Activated T-helper 1 cell treated with anti-CD3 and anti-CD28 coated beads, Interleukin-12 subunit alpha, Interleukin-12 subunit beta, Interleukin-2, Interleukin-4 antibody, amounts not matched to agents 30 ng/mL and 10 ng/mL and 1 ng/mL, durations not matched to agents 14 hours and 24 hours and 36 hours (primary cell): ENCODE measurements around the gene TEX51. TPM values are rescaled to one million over a fixed set of nuclear protein-coding genes. Genes with fewer than 3 reads are reported as not detected.

Experiments used
- DNase-seq: peaks from one replicate; pipeline ENCODE4 v3.0.0; 2021; ENCODE audit warnings: low spot score
- H3K27ac Mint-ChIP-seq: one replicate; pipeline ENCODE4 v1.8.0; 2021; ENCODE audit warnings: mild to moderate bottlenecking, mixed read lengths
- H3K27me3 Mint-ChIP-seq: one replicate; pipeline ENCODE4 v1.8.0; 2022; ENCODE audit warnings: mild to moderate bottlenecking, moderate library complexity, mixed read lengths; ENCODE audit not compliant: insufficient read depth
- H3K36me3 Mint-ChIP-seq: one replicate; pipeline ENCODE4 v1.8.0; 2021; ENCODE audit warnings: low read depth, mixed read lengths
- H3K4me1 Mint-ChIP-seq: one replicate; pipeline ENCODE4 v1.8.0; 2021; ENCODE audit warnings: low read depth, mixed read lengths
- H3K4me3 Mint-ChIP-seq: one replicate; pipeline ENCODE4 v1.8.0; 2021; ENCODE audit warnings: mild to moderate bottlenecking, moderate library complexity, mixed read lengths
- H3K9me3 Mint-ChIP-seq: one replicate; pipeline ENCODE4 v1.8.0; 2021; ENCODE audit warnings: mixed read lengths
- intact Hi-C: fragments of 100-400 bp; cut with micrococcal nuclease; formaldehyde crosslinking; loops from one replicate; pipeline ENCODE4 v1.15.1; 2024
- total RNA-seq: library from RNA; stranded (reverse); gene quantifications from 2 replicates; pipeline ENCODE4 v1.2.3, GENCODE V29; 2022

Gene TEX51
- total RNA-seq, 1 donor from 2014 or later: not detected

DNA sequence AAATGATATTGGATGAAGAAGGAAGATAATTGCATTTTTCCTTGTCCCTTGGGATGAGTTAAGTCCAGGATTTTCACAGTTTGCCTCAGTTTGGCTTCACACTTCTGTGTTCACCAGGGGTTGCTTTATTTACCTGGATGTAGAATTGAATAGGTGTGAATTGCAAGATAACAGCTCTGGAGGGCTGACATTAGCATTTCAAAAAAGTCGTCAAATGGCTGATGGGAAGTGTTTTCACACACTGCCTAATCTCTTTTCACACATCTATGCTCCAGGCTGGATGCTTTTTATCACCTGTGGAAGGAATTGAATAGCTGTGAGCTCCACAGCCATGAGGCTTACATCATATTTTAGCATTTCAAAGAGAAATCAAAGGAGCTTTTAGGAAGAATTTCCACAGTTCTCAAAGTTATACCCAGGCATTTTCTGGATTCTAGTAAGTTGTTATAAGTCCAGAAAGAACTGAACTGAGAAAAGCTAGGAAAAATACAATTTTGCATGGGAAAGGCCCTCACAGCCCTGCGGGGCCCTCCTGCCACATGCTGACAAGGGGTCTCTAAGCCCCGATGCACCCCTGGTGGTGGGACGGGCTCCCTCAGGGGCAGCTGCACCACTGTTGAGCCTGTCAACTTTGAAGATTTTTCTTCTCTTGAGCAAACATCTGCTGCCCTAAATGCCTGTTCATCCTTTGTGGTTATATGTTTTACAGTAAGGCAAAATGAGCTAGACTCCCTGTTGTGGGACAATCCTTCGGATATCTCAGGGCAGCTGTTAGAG is 43.9 kb downstream of the TEX51 start:
- H3K4me3 Mint-ChIP-seq: no peak overlapping the region
- peaks cover 6% of the 10 kb centered on the region for H3K9me3 Mint-ChIP-seq
- intact Hi-C loops: no loop called here
- no peak overlapping the region for H3K27ac Mint-ChIP-seq
- H3K27me3 Mint-ChIP-seq: peaks cover 6% of the 10 kb centered on the region
- no peaks in the 10 kb centered on the region for H3K4me1 Mint-ChIP-seq
- H3K36me3 Mint-ChIP-seq: no peaks in the 10 kb centered on the region
- DNase-seq: no peak

DNA sequence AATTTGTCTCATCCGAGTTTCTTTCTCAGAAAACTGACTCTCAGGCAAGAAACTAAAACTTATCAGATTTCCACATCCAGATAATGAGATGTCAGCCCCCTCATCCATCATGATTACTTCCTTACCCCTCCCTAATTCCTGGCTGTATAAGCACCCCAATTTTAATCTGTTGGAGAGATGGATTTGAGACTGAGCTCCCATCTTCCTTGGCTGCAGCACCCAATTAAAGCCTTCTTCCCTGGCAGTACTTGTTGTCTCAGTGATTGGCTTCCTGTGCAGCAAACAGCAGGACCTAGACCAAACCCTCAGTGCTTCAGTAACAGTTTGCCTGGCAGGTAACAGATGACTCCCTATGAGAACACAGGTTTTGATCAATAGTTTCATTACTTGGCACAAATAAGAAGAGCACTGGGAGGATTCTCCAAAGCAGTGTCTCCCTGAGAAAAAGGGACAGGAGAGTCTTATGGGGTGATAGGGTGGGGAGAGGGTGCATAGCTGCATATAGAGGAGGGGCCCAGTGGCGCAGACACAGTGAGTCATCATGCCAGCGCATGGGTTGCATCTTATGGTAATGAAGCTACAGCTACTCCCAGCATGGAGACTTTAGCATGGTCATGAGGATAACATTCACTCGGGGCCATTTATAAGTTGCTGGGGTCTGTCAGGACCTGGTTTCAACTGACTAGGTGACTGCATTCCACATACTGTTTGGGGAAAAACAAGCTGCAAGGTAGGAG is 45.1 kb downstream of the TEX51 start:
- intact Hi-C loops: no loop called here
- Mint-ChIP-seq H3K36me3 (no peaks in the 10 kb centered on the region), H3K27ac (no peak overlapping the region), H3K4me3 (no peak overlapping the region), H3K9me3 (peaks cover 6% of the 10 kb centered on the region), H3K27me3 (peaks cover 6% of the 10 kb centered on the region), H3K4me1 (no peaks in the 10 kb centered on the region)
- no peak for DNase-seq

DNA sequence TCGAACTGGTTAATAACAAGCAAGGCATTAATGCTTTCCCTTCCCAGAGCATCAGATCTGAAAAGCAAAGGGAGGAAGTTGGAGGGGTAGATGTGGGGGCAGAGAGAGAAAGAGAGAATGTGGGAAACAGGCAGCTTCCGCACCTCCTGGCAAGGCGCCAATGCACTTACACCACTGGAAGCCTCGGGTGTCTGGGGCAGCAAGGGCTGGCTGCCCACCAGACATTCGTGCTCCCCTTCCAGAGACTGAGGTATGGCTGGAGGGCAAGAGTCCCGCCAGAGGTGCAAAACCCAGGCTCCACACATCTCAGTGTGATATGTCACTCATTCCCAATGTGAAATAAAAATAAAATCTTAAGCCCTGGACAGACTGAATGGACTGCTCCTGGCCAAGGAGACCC is 46.4 kb downstream of the TEX51 start:
- Mint-ChIP-seq H3K36me3 (no peaks in the 10 kb centered on the region), H3K27ac (no peak overlapping the region), H3K4me3 (no peak overlapping the region), H3K4me1 (no peaks in the 10 kb centered on the region), H3K27me3 (peaks cover 8% of the 10 kb centered on the region), H3K9me3 (peaks cover 6% of the 10 kb centered on the region)
- DNase-seq: no peak
- intact Hi-C loops: no loop called here

DNA sequence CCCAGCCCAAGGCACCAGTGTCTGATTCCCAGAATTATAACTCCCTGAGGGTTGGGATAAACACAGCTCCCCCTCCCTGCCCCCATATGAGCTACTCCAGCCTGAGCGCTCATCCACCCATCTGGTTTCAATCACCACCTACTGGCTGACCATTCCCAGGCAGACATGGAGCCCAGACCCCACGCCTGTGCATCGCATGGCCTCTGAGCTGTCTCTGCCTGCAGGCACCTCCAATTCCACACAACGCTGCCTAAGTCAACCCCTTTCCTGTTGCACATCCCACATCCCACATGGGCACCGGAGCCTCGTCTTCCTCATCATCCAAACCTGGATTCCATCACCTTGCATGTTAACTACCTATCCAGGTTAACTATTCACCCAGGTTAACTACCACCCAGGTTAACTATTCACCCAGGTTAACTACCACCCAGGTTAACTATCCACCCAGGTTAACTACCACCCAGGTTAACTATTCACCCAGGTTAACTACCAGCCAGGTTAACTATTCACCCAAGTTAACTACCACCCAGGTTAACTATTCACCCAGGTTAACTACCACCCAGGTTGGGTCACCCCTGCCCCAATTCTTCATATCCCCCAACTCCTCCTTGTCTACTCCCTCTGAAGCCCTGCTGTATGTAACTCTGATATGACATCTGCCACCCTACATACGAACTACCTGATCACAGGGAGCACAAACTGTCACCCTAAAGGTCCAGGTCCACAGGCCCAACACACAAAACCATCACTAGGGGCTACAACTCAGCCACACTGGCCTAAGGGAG is 47.8 kb downstream of the TEX51 start:
- Mint-ChIP-seq H3K27ac (no peak overlapping the region), H3K4me1 (no peaks in the 10 kb centered on the region)
- intact Hi-C loops: no loop called here

DNA sequence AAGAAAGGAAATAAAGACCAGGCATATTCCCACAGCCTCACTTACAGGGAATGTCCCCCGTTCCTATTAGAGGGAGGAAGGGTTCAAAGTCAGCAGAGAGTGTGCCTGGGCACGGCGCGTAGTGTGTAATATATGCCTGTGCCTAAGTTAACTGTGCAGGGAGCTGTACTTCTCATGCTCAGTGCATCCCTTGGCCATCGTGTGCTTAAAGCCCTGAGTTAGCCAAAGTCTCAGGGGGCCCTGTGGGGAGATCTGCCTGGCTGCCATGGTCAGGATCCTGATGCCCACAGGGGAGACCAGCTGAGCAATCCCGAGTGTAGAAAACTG is 48.4 kb downstream of the TEX51 start:
- no peak for DNase-seq

More for the DNA sequence above, 47.8 kb downstream of the TEX51 start:
- Mint-ChIP-seq H3K36me3 (no peaks in the 10 kb centered on the region), H3K9me3 (peaks cover 6% of the 10 kb centered on the region), H3K4me3 (no peak overlapping the region), H3K27me3 (peaks cover 8% of the 10 kb centered on the region)
- no peak for DNase-seq

DNA sequence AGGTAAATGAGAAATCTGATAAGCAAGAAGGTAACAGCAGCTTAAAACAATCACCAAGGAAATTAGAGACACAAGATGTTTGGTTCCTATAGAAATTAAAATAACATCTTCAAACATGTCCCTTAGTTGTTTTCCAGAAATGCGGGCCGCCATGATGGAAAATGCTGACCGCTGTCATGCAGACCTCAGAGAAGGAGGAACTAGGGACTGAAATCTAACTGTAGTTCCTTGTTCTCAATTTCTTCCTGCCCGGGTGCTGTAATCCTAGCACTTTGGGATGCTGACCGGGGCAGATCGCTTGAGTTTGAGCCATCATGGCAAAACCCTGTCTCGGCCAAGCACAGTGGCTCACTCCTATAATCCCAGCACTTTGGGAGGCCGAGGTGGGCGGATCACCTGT is 51.1 kb downstream of the TEX51 start:
- Mint-ChIP-seq H3K9me3 (no peaks in the 10 kb centered on the region), H3K36me3 (no peaks in the 10 kb centered on the region), H3K27me3 (peaks cover 4% of the 10 kb centered on the region), H3K27ac (no peak overlapping the region), H3K4me1 (no peaks in the 10 kb centered on the region), H3K4me3 (no peak overlapping the region)
- intact Hi-C loops: no loop called here
- no peak for DNase-seq

More for the DNA sequence above, 48.4 kb downstream of the TEX51 start:
- no peaks in the 10 kb centered on the region for H3K36me3 Mint-ChIP-seq
- peaks cover 6% of the 10 kb centered on the region for H3K9me3 Mint-ChIP-seq
- no peak overlapping the region for H3K27ac Mint-ChIP-seq
- no peak overlapping the region for H3K4me3 Mint-ChIP-seq
- H3K4me1 Mint-ChIP-seq: no peaks in the 10 kb centered on the region
- intact Hi-C loops: no loop called here
- peaks cover 8% of the 10 kb centered on the region for H3K27me3 Mint-ChIP-seq

DNA sequence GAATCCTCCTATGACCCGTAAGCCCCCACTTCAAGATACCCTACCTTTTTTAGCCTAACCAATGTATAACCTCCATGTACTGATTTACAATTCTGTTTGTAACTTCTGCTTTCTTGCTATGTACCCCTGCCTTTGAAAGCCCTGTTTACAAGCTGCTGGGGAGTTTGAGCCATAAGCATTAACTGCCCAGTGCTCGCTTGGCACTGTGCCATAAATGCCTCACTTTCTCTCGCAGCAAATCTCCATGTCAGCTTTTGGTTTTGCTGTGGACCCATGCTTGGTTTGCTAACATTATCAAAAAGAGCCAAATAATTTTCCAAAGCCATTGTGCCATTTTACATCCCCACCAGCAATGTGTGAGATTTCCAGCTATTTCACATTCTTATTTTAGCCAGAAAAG is 51.8 kb downstream of the TEX51 start:
- H3K9me3 Mint-ChIP-seq: no peaks in the 10 kb centered on the region
- no peak overlapping the region for H3K4me3 Mint-ChIP-seq
- no peak overlapping the region for H3K27ac Mint-ChIP-seq
- intact Hi-C loops: no loop called here
- DNase-seq: no peak
- no peaks in the 10 kb centered on the region for H3K4me1 Mint-ChIP-seq
- H3K36me3 Mint-ChIP-seq: no peaks in the 10 kb centered on the region
- H3K27me3 Mint-ChIP-seq: peaks cover 2% of the 10 kb centered on the region

Other genes starting within 250 kb of the TEX51 start
- gene GYPC, start 242.7 kb upstream of the TEX51 start, total RNA-seq: 125 and 130 TPM in 2 replicates
- gene BIN1, start 208.3 kb downstream of the TEX51 start, total RNA-seq: 38.4 and 41.9 TPM in 2 replicates